B cell (primary cell): Measurements from ENCODE around the gene LRIT2.

Experiments used
- CTCF ChIP-seq: fragments of 200-600 bp; IDR thresholded peaks from one replicate; pipeline ENCODE4 v1.8.0; 2022; ENCODE audit warnings: antibody characterized with exemption, mild to moderate bottlenecking
- EZH2 ChIP-seq: IDR thresholded peaks from 2 replicates; pipeline ENCODE4 v1.6.1; 2012; ENCODE audit warnings: borderline replicate concordance, low read depth, mild to moderate bottlenecking, moderate library complexity, low read length; ENCODE audit not compliant: insufficient read depth, poor library complexity, severe bottlenecking

DNA sequence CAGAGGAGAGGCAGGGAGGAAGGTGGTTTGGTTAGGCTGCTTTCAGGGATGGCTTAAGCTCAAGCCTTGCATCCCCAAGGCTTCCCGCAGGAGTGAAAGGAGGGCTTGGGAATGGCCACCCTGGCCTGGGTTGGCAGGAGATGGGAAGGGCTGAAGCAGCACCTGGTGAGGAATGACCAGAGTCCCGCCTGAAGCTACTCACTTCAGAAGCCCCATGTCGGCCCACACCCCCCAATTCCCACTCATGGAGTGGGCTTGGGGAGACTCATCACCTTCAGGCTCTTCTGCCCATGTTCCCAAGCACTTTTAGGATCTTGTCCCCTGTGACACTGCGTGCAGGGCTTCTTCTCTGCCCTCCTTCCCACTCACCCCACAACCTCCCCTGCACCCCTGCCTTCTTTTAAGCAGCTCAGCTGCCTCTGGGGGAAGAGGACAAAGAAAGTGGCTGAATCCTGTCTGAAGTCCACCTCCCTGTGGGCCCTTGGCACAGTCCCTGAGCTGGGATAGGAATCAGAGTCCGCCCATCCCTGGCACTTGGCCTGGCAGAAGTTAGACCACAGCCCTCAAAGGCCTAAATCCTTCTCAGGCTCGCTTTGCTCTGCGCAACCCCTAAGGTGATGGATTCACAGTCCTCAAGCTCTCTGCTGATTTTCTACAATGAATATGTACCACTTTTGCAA is 36.0 kb upstream of the LRIT2 start:
- TF ChIP-seq CTCF (no peak), EZH2 (no peak)
